Umbilical cord (tissue), 2 donors: Measurements from ENCODE around the gene ZFAND6. TPM values are rescaled to one million over a fixed set of nuclear protein-coding genes. Genes with fewer than 3 reads are reported as not detected.
"Not testable (repeated sequence)": the region's sequence is repeated elsewhere in the genome, so short reads cannot be mapped to it uniquely, and the experiment has no call there.

Experiments used
- DNase-seq: peaks from one replicate; pipeline ENCODE4 v3.0.0-alpha.2; 2015; ENCODE audit warnings: low spot score
- total RNA-seq: library from RNA; depleted of rRNA; stranded (reverse); fragments of >200 nt; gene quantifications from one replicate; pipeline ENCODE4 v1.2.3, GENCODE V29; 2014; ENCODE audit warnings: low replicate concordance; ENCODE audit not compliant: insufficient read depth

The ZFAND6 gene
- 180 TPM for total RNA-seq

- DNase-seq, result peak; percentile 97
These were observed at the start of gene ZFAND6 for GRCh38 chr15:80058851-80059785. Gene ZFAND6 (plus strand): TSS chr15:80059676. CDS start chr15:80120345, 60,669 bp downstream.

GRCh38 chr15:80010131-80010673 lies 49.3 kb upstream of the ZFAND6 start:
- no peak for DNase-seq

- not testable (repeated sequence) for DNase-seq
These were observed 48.4 kb upstream of the ZFAND6 start for GRCh38 chr15:80011041-80011523.

- DNase-seq, result no peak
These were observed 47.9 kb upstream of the ZFAND6 start for GRCh38 chr15:80011596-80011995.

- no peak for DNase-seq
These were observed 47.3 kb upstream of the ZFAND6 start for GRCh38 chr15:80012060-80012726.

GRCh38 chr15:80014186-80014585 lies 45.3 kb upstream of the ZFAND6 start:
- not testable (repeated sequence) for DNase-seq

- DNase-seq, result no peak
These were observed 44.3 kb upstream of the ZFAND6 start for GRCh38 chr15:80015156-80015555.

- DNase-seq, result not testable (repeated sequence)
These were observed 43.0 kb upstream of the ZFAND6 start for GRCh38 chr15:80016506-80016905.

- DNase-seq, result not testable (repeated sequence)
These were observed 42.3 kb upstream of the ZFAND6 start for GRCh38 chr15:80017139-80017538.

- DNase-seq, result no peak
These were observed 40.2 kb upstream of the ZFAND6 start for GRCh38 chr15:80019168-80019745.

GRCh38 chr15:80020149-80020548 lies 39.3 kb upstream of the ZFAND6 start:
- DNase-seq, result not testable (repeated sequence)

GRCh38 chr15:80020731-80021130 lies 38.7 kb upstream of the ZFAND6 start:
- DNase-seq, result no peak

GRCh38 chr15:80026310-80026709 lies 33.2 kb upstream of the ZFAND6 start:
- DNase-seq, result no peak

GRCh38 chr15:80026754-80027153 lies 32.7 kb upstream of the ZFAND6 start:
- DNase-seq, result no peak

- DNase-seq, result no peak
These were observed 30.5 kb upstream of the ZFAND6 start for GRCh38 chr15:80028937-80029336.

- no peak for DNase-seq
These were observed 27.6 kb upstream of the ZFAND6 start for GRCh38 chr15:80031841-80032240.

GRCh38 chr15:80034629-80035028 lies 24.8 kb upstream of the ZFAND6 start:
- DNase-seq, result no peak

GRCh38 chr15:80036071-80036470 lies 23.4 kb upstream of the ZFAND6 start:
- no peak for DNase-seq

- DNase-seq, result no peak
These were observed 17.8 kb upstream of the ZFAND6 start for GRCh38 chr15:80041494-80042253.

- no peak for DNase-seq
These were observed 16.9 kb upstream of the ZFAND6 start for GRCh38 chr15:80042568-80042967.

- DNase-seq, result not testable (repeated sequence)
These were observed 14.3 kb upstream of the ZFAND6 start for GRCh38 chr15:80045219-80045618.
